Skeletal muscle satellite cell (primary cell): ENCODE measurements around the gene SURF1.
"Not testable (repeated sequence)": the region's sequence is repeated elsewhere in the genome, so short reads cannot be mapped to it uniquely, and the experiment has no call there.

Experiments used
- H3K27me3 ChIP-seq: 2 replicates; pipeline ENCODE4 v1.7.0; 2013; ENCODE audit warnings: low read length; ENCODE audit not compliant: control insufficient read depth, insufficient read depth
- H3K36me3 ChIP-seq: 2 replicates; pipeline ENCODE4 v1.7.0; 2013; ENCODE audit warnings: mild to moderate bottlenecking, control low read depth, low read length; ENCODE audit not compliant: insufficient read depth
- H3K4me1 ChIP-seq: 2 replicates; pipeline ENCODE4 v1.7.0; 2013; ENCODE audit warnings: low read length; ENCODE audit not compliant: control insufficient read depth, insufficient read depth
- H3K4me2 ChIP-seq: 2 replicates; pipeline ENCODE4 v1.7.0; 2013; ENCODE audit warnings: mild to moderate bottlenecking, low read length
- H3K4me3 ChIP-seq: 2 replicates; pipeline ENCODE4 v1.7.0; 2013; ENCODE audit warnings: low read length
- H3K9ac ChIP-seq: 2 replicates; pipeline ENCODE4 v1.7.0; 2013; ENCODE audit warnings: mild to moderate bottlenecking, low read depth, low read length, moderate library complexity
- H3K9me3 ChIP-seq: replicated peaks from 2 replicates; pipeline ENCODE4 v1.7.0; 2013; ENCODE audit warnings: mild to moderate bottlenecking, control low read depth, low read length

Gene SURF1

GRCh38 chr9:133394687-133395271 lies 38.5 kb upstream of the SURF1 start:
- peaks cover 46% of the 10 kb centered on the region for H3K27me3 ChIP-seq
- H3K4me1 ChIP-seq: no peaks in the 10 kb centered on the region
- H3K4me3 ChIP-seq: no peak overlapping the region
- H3K9ac ChIP-seq: no peak overlapping the region
- H3K9me3 ChIP-seq: no peaks in the 10 kb centered on the region
- H3K4me2 ChIP-seq: no peak overlapping the region
- H3K36me3 ChIP-seq: no peaks in the 10 kb centered on the region

GRCh38 chr9:133393399-133393798 lies 37.1 kb upstream of the SURF1 start:
- Histone ChIP-seq H3K4me3 (no peak overlapping the region), H3K9ac (no peak overlapping the region), H3K9me3 (no peaks in the 10 kb centered on the region), H3K4me1 (no peaks in the 10 kb centered on the region), H3K4me2 (no peak overlapping the region), H3K27me3 (peaks cover 50% of the 10 kb centered on the region), H3K36me3 (no peaks in the 10 kb centered on the region)

- H3K4me1 ChIP-seq, H3K4me3 ChIP-seq, H3K9me3 ChIP-seq, H3K36me3 ChIP-seq, H3K4me2 ChIP-seq, H3K9ac ChIP-seq: not testable (repeated sequence)
- peaks cover 39% of the 10 kb centered on the region for H3K27me3 ChIP-seq
These were observed 36.0 kb upstream of the SURF1 start for GRCh38 chr9:133392308-133392707.

- H3K9me3 ChIP-seq, H3K4me1 ChIP-seq, H3K4me3 ChIP-seq, H3K9ac ChIP-seq, H3K36me3 ChIP-seq, H3K4me2 ChIP-seq: not testable (repeated sequence)
- peaks cover 32% of the 10 kb centered on the region for H3K27me3 ChIP-seq
These were observed 35.2 kb upstream of the SURF1 start for GRCh38 chr9:133391449-133391848.

GRCh38 chr9:133390713-133391112 lies 34.4 kb upstream of the SURF1 start:
- no peak overlapping the region for H3K4me2 ChIP-seq
- no peak overlapping the region for H3K9ac ChIP-seq
- H3K36me3 ChIP-seq: no peaks in the 10 kb centered on the region
- no peaks in the 10 kb centered on the region for H3K9me3 ChIP-seq
- H3K4me3 ChIP-seq: no peak overlapping the region
- H3K4me1 ChIP-seq: no peaks in the 10 kb centered on the region
- peaks cover 26% of the 10 kb centered on the region for H3K27me3 ChIP-seq

- Histone ChIP-seq H3K9ac (no peak overlapping the region), H3K27me3 (peaks cover 15% of the 10 kb centered on the region), H3K4me2 (no peak overlapping the region), H3K9me3 (no peaks in the 10 kb centered on the region), H3K4me1 (no peaks in the 10 kb centered on the region), H3K36me3 (no peaks in the 10 kb centered on the region), H3K4me3 (no peak overlapping the region)
These were observed 33.3 kb upstream of the SURF1 start for GRCh38 chr9:133389562-133389961.

GRCh38 chr9:133389025-133389557 lies 32.8 kb upstream of the SURF1 start:
- Histone ChIP-seq H3K4me1 (no peaks in the 10 kb centered on the region), H3K27me3 (peaks cover 12% of the 10 kb centered on the region), H3K9ac (no peak overlapping the region)

GRCh38 chr9:133387680-133388079 lies 31.4 kb upstream of the SURF1 start:
- H3K4me1 ChIP-seq: no peaks in the 10 kb centered on the region
- peaks cover 6% of the 10 kb centered on the region for H3K27me3 ChIP-seq
- H3K9me3 ChIP-seq: no peaks in the 10 kb centered on the region
- no peak overlapping the region for H3K4me2 ChIP-seq
- H3K4me3 ChIP-seq: no peak overlapping the region
- H3K9ac ChIP-seq: no peak overlapping the region
- no peaks in the 10 kb centered on the region for H3K36me3 ChIP-seq

More at GRCh38 chr9:133389025-133389557, 32.8 kb upstream of the SURF1 start:
- Histone ChIP-seq H3K4me3 (no peak overlapping the region), H3K4me2 (no peak overlapping the region), H3K9me3 (no peaks in the 10 kb centered on the region), H3K36me3 (no peaks in the 10 kb centered on the region)

- Histone ChIP-seq H3K9ac (no peak overlapping the region), H3K4me1 (no peaks in the 10 kb centered on the region), H3K27me3 (peaks cover 6% of the 10 kb centered on the region), H3K36me3 (no peaks in the 10 kb centered on the region), H3K9me3 (no peaks in the 10 kb centered on the region), H3K4me2 (no peak overlapping the region), H3K4me3 (no peak overlapping the region)
These were observed 30.1 kb upstream of the SURF1 start for GRCh38 chr9:133386338-133386737.

- no peak overlapping the region for H3K4me2 ChIP-seq
- no peak overlapping the region for H3K9ac ChIP-seq
- H3K36me3 ChIP-seq: no peaks in the 10 kb centered on the region
- H3K9me3 ChIP-seq: no peaks in the 10 kb centered on the region
- peaks cover 6% of the 10 kb centered on the region for H3K27me3 ChIP-seq
- H3K4me1 ChIP-seq: no peaks in the 10 kb centered on the region
- no peak overlapping the region for H3K4me3 ChIP-seq
These were observed 29.2 kb upstream of the SURF1 start for GRCh38 chr9:133385452-133385851.

GRCh38 chr9:133384736-133385321 lies 28.5 kb upstream of the SURF1 start:
- Histone ChIP-seq H3K4me3 (no peak overlapping the region), H3K9ac (no peak overlapping the region), H3K9me3 (no peaks in the 10 kb centered on the region), H3K27me3 (peaks cover 6% of the 10 kb centered on the region), H3K4me2 (no peak overlapping the region), H3K4me1 (no peaks in the 10 kb centered on the region), H3K36me3 (no peaks in the 10 kb centered on the region)

- H3K36me3 ChIP-seq: no peaks in the 10 kb centered on the region
- no peak overlapping the region for H3K4me3 ChIP-seq
- no peaks in the 10 kb centered on the region for H3K4me1 ChIP-seq
- H3K27me3 ChIP-seq: no peaks in the 10 kb centered on the region
- H3K4me2 ChIP-seq: no peak overlapping the region
- H3K9me3 ChIP-seq: no peaks in the 10 kb centered on the region
- no peak overlapping the region for H3K9ac ChIP-seq
These were observed 27.2 kb upstream of the SURF1 start for GRCh38 chr9:133383438-133383837.
